H1 (cell line): ENCODE data around the gene SIK3. TPM values are rescaled to one million over a fixed set of nuclear protein-coding genes. Genes with fewer than 3 reads are reported as not detected.

ENCODE experiments used
- CTCF ChIA-PET: fragments of 300-600 bp; sonication (Branson Sonifier 250); formaldehyde crosslinking; loops from one replicate; lab custom pipeline; 2021; ENCODE audit not compliant: partially characterized antibody; lab: Charles Lee
- POLR2A ChIA-PET: fragments of 300-600 bp; sonication (Branson Sonifier 250); formaldehyde crosslinking; loops from one replicate; lab custom pipeline; 2021; ENCODE audit warnings: inconsistent platforms; ENCODE audit not compliant: partially characterized antibody; lab: Charles Lee
- DNase-seq, 2 experiments: peaks; one replicate each; pipeline versions ENCODE4 v3.0.0 to v3.0.0-alpha.2; 2010 to 2022; ENCODE audit warnings: low spot score in 2 of 2, low read depth in 1 of 2, mixed read lengths in 1 of 2
- FAIRE-seq: peaks from 2 replicates; lab custom pipeline; 2011; peaks lifted over from hg19 to GRCh38; lab: Jason Lieb, UNC
- H2AFZ ChIP-seq: 2 replicates; pipeline ENCODE4 v1.8.1; 2012; ENCODE audit warnings: low read length, inconsistent platforms
- H2AK5ac ChIP-seq: 2 replicates; pipeline ENCODE4 v1.6.1; 2013; ENCODE audit warnings: low read depth, low read length
- H2BK120ac ChIP-seq: replicated peaks from 2 replicates; pipeline ENCODE3; 2013; ENCODE audit warnings: low read depth, low read length, inconsistent platforms
- H2BK12ac ChIP-seq: 2 replicates; pipeline ENCODE4 v1.6.1; 2013; ENCODE audit warnings: low read depth, low read length
- H2BK15ac ChIP-seq: 2 replicates; pipeline ENCODE4 v1.6.1; 2013; ENCODE audit warnings: low read length
- H2BK20ac ChIP-seq: 2 replicates; pipeline ENCODE4 v1.6.1; 2013; ENCODE audit warnings: low read length
- H2BK5ac ChIP-seq: 2 replicates; pipeline ENCODE4 v1.6.1; 2013; ENCODE audit warnings: low read depth, low read length
- H3K14ac ChIP-seq: 2 replicates; pipeline ENCODE4 v1.6.1; 2013; ENCODE audit warnings: inconsistent platforms; ENCODE audit not compliant: insufficient read length
- H3K18ac ChIP-seq: 2 replicates; pipeline ENCODE4 v1.6.1; 2013; ENCODE audit warnings: low read length; ENCODE audit errors: extremely low read depth
- H3K23ac ChIP-seq: 2 replicates; pipeline ENCODE4 v1.6.1; 2013; ENCODE audit warnings: inconsistent platforms; ENCODE audit not compliant: insufficient read length
- H3K23me2 ChIP-seq: 2 replicates; pipeline ENCODE4 v1.6.1; 2013; ENCODE audit warnings: low read depth, low read length
- H3K27ac ChIP-seq: 2 replicates; pipeline ENCODE4 v1.6.1; 2011; ENCODE audit warnings: low read depth, low read length, inconsistent platforms
- H3K27me3 ChIP-seq, 4 experiments: replicated peaks in 1 of 4; 1 replicate in 1 of 4; 2 replicates in 3 of 4; pipeline versions ENCODE4 v1.6.1 to v1.8.1; 2011 to 2013; ENCODE audit warnings: low read length in 3 of 4, mild to moderate bottlenecking in 3 of 4, inconsistent platforms in 2 of 4, mixed read lengths in 2 of 4, moderate library complexity in 1 of 4; ENCODE audit not compliant: control insufficient read depth in 3 of 4, insufficient read depth in 3 of 4; ENCODE audit errors: extremely low read depth in 1 of 4
- H3K36me3 ChIP-seq, 4 experiments: 2 replicates each; pipeline versions ENCODE4 v1.6.1 to v1.8.1; 2011 to 2013; ENCODE audit warnings: mild to moderate bottlenecking in 4 of 4, low read length in 3 of 4, moderate library complexity in 2 of 4, control low read depth in 1 of 4, inconsistent platforms in 1 of 4; ENCODE audit not compliant: insufficient read depth in 4 of 4, control insufficient read depth in 2 of 4
- H3K4ac ChIP-seq: replicated peaks from 2 replicates; pipeline ENCODE3; 2013; ENCODE audit warnings: low read length, low read depth, mixed read lengths, inconsistent platforms; ENCODE audit not compliant: insufficient read length
- H3K4me1 ChIP-seq, 4 experiments: replicated peaks in 1 of 4; 1 replicate in 1 of 4; 2 replicates in 3 of 4; pipeline versions ENCODE4 v1.6.1 to v1.8.1; 2011 to 2013; ENCODE audit warnings: low read length in 3 of 4, inconsistent platforms in 2 of 4, mixed read lengths in 1 of 4; ENCODE audit not compliant: insufficient read depth in 4 of 4, control insufficient read depth in 3 of 4
- H3K4me2 ChIP-seq, 2 experiments: 2 replicates each; pipeline versions ENCODE4 v1.6.1 to v1.8.1; 2011 to 2013; ENCODE audit warnings: low read depth in 2 of 2, low read length in 2 of 2, control low read depth in 1 of 2, inconsistent platforms in 1 of 2, mild to moderate bottlenecking in 1 of 2; ENCODE audit not compliant: insufficient read depth in 1 of 2
- H3K4me3 ChIP-seq, 4 experiments: fragments of 200-600, 300-600 bp in 1 of 4; sonication (generic), shearing (Covaris generic), sonication (Bioruptor Twin) in 1 of 4; 2 replicates each; pipeline versions ENCODE4 v1.5.1 to v1.8.1; 2011 to 2016; ENCODE audit warnings: low read length in 4 of 4, low read depth in 3 of 4, control low read depth in 2 of 4, inconsistent platforms in 2 of 4, mild to moderate bottlenecking in 2 of 4, mixed read lengths in 1 of 4, moderate library complexity in 1 of 4; ENCODE audit not compliant: insufficient read depth in 2 of 4; ENCODE audit errors: extremely low read depth in 1 of 4
- H3K56ac ChIP-seq: replicated peaks from 2 replicates; pipeline ENCODE3; 2013; ENCODE audit warnings: low read depth, mild to moderate bottlenecking, mixed read lengths, low read length, inconsistent platforms; ENCODE audit not compliant: insufficient read length
- H3K79me1 ChIP-seq: 2 replicates; pipeline ENCODE4 v1.6.1; 2013; ENCODE audit warnings: low read depth, low read length, control low read depth
- H3K79me2 ChIP-seq, 2 experiments: 2 replicates each; pipeline versions ENCODE4 v1.6.1 to v1.8.1; 2012 to 2013; ENCODE audit warnings: low read length in 2 of 2, mild to moderate bottlenecking in 2 of 2, inconsistent platforms in 1 of 2; ENCODE audit not compliant: insufficient read depth in 2 of 2, control insufficient read depth in 1 of 2
- H3K9ac ChIP-seq, 4 experiments: replicated peaks in 1 of 4; 1 replicate in 1 of 4; 2 replicates in 3 of 4; pipeline versions ENCODE4 v1.6.1 to v1.8.1; 2011 to 2013; ENCODE audit warnings: low read depth in 3 of 4, low read length in 3 of 4, control low read depth in 2 of 4, mild to moderate bottlenecking in 2 of 4, moderate library complexity in 2 of 4, inconsistent platforms in 1 of 4; ENCODE audit errors: extremely low read depth in 1 of 4
- H3K9me3 ChIP-seq, 2 experiments: 2 replicates each; pipeline versions ENCODE4 v1.6.1 to v1.8.1; 2012 to 2013; ENCODE audit warnings: mild to moderate bottlenecking in 2 of 2, moderate library complexity in 2 of 2, control low read depth in 1 of 2, inconsistent platforms in 1 of 2, low read depth in 1 of 2, low read length in 1 of 2, mixed read lengths in 1 of 2; ENCODE audit not compliant: insufficient read depth in 2 of 2
- H4K20me1 ChIP-seq, 2 experiments: replicated peaks in 1 of 2; 2 replicates each; pipeline versions ENCODE3 to v1.8.1; 2011 to 2013; ENCODE audit warnings: inconsistent platforms in 2 of 2, low read length in 2 of 2, mild to moderate bottlenecking in 1 of 2; ENCODE audit not compliant: insufficient read depth in 2 of 2, control insufficient read depth in 1 of 2
- H4K5ac ChIP-seq: 2 replicates; pipeline ENCODE4 v1.6.1; 2013; ENCODE audit warnings: low read length, low read depth, mixed read lengths, inconsistent platforms; ENCODE audit not compliant: insufficient read length
- H4K8ac ChIP-seq: 2 replicates; pipeline ENCODE4 v1.8.0; 2013; ENCODE audit warnings: mild to moderate bottlenecking, moderate library complexity, low read length, inconsistent platforms; ENCODE audit not compliant: insufficient read depth; ENCODE audit errors: extremely low read depth
- H4K91ac ChIP-seq: replicated peaks from 2 replicates; pipeline ENCODE3; 2013; ENCODE audit warnings: low read length, mixed read lengths, inconsistent platforms; ENCODE audit not compliant: insufficient read length
- CTBP2 ChIP-seq: IDR thresholded peaks from 2 replicates; pipeline ENCODE4 v1.7.0; 2011; ENCODE audit warnings: borderline replicate concordance, mild to moderate bottlenecking, moderate library complexity, mixed read lengths, low read length; ENCODE audit not compliant: insufficient read depth, insufficient read length
- E2F6 ChIP-seq: IDR thresholded peaks from 2 replicates; pipeline ENCODE4 v1.6.1; 2012; ENCODE audit warnings: inconsistent platforms
- EP300 ChIP-seq, 2 experiments: IDR thresholded peaks; 1 replicate in 1 of 2; 2 replicates in 1 of 2; pipeline ENCODE4 v1.6.1; 2011 to 2012; ENCODE audit warnings: low read depth in 2 of 2, low read length in 2 of 2, mild to moderate bottlenecking in 2 of 2, borderline replicate concordance in 1 of 2, inconsistent platforms in 1 of 2, moderate library complexity in 1 of 2
- FOSL1 ChIP-seq: IDR thresholded peaks from 2 replicates; pipeline ENCODE4 v1.6.1; 2011; ENCODE audit warnings: mild to moderate bottlenecking, low read depth, low read length, moderate library complexity; ENCODE audit not compliant: insufficient read depth
- GTF2F1 ChIP-seq: IDR thresholded peaks from 2 replicates; pipeline ENCODE4 v1.6.1; 2012; ENCODE audit warnings: low read depth, low read length, improper control_type of control experiment, borderline replicate concordance
- HDAC2 ChIP-seq, 2 experiments: fragments of 300-600 bp in 1 of 2; sonication (generic) in 1 of 2; IDR thresholded peaks; 2 replicates each; pipeline ENCODE4 v1.6.1; 2011 to 2012; ENCODE audit warnings: low read depth in 2 of 2, low read length in 2 of 2, mild to moderate bottlenecking in 2 of 2, moderate library complexity in 2 of 2, borderline replicate concordance in 1 of 2, inconsistent platforms in 1 of 2
- JUND ChIP-seq: IDR thresholded peaks from 2 replicates; pipeline ENCODE4 v1.6.1; 2011; ENCODE audit warnings: mild to moderate bottlenecking, improper control_type of control experiment, low read length
- KDM5A ChIP-seq: fragments of 200-600 bp; IDR thresholded peaks from 2 replicates; pipeline ENCODE4 v1.7.1; 2012; ENCODE audit warnings: mild to moderate bottlenecking, low read length, inconsistent platforms, mixed read lengths
- RAD21 ChIP-seq, 2 experiments: IDR thresholded peaks in 1 of 2; conservative IDR thresholded peaks in 1 of 2; 2 replicates each; pipeline ENCODE4 v1.6.1; 2011; ENCODE audit warnings: low read depth in 2 of 2, low read length in 2 of 2, improper control_type of control experiment in 1 of 2, inconsistent platforms in 1 of 2, mild to moderate bottlenecking in 1 of 2, moderate library complexity in 1 of 2
- SIX5 ChIP-seq: IDR thresholded peaks from 2 replicates; pipeline ENCODE4 v1.6.1; 2011; ENCODE audit warnings: mild to moderate bottlenecking, low read depth, low read length
- SP1 ChIP-seq: IDR thresholded peaks from 2 replicates; pipeline ENCODE4 v1.6.1; 2011; ENCODE audit warnings: low read depth, low read length
- SP2 ChIP-seq: IDR thresholded peaks from 2 replicates; pipeline ENCODE4 v1.6.1; 2012; ENCODE audit warnings: mild to moderate bottlenecking, low read length, inconsistent platforms
- ZNF274 ChIP-seq: IDR thresholded peaks from 2 replicates; pipeline ENCODE4 v1.7.0; 2012; ENCODE audit warnings: low read length, borderline replicate concordance; ENCODE audit errors: extremely low read depth
- WGBS, 2 experiments: shearing (Covaris generic) in 1 of 2; methylation state at CpG; one replicate each; pipeline versions ENCODE4 v1.1.6 to v1.1.7; 2013 to 2015; ENCODE audit warnings: low lambda C conversion rate in 2 of 2, mixed read lengths in 2 of 2, inconsistent platforms in 1 of 2, low coverage in 1 of 2, missing lambda C conversion rate in 1 of 2; ENCODE audit not compliant: insufficient replicate concordance in 2 of 2, insufficient coverage in 1 of 2, insufficient read length in 1 of 2; ENCODE audit errors: extremely low coverage in 1 of 2, missing lambda C conversion rate in 1 of 2; 5-methylcytosine and 5-hydroxymethylcytosine counted together
- polyA plus RNA-seq, 7 experiments: library from polyadenylated mRNA; depleted of rRNA in 3 of 7; stranded (reverse) in 5 of 7; unstranded in 2 of 7; fragments of >200 nt in 5 of 7; fragments of 200-250 nt in 2 of 7; gene quantifications; 1 replicate in 5 of 7; 2 replicates in 1 of 7; 4 replicates in 1 of 7; pipeline versions ENCODE4 v1.2.1 to v1.2.3, GENCODE V29; 2011 to 2013; ENCODE audit warnings: missing spikeins in 2 of 7, mixed read lengths in 2 of 7
- total RNA-seq: library from RNA; stranded (reverse); fragmentation: NEBNext Ultra II Directional; extraction: Animal tissue kit (Norgen Biotek cat#: 25700); gene quantifications from 2 replicates; pipeline ENCODE4 v1.2.1, GENCODE V29; 2021

The SIK3 gene
- total and polyA plus RNA-seq, 2 of the 8 experiments (the other 6 are each of a cell fraction or from before 2014, with no cell fraction given): 19.9 to 32.1 TPM

GRCh38 chr11:116843661-116844060 lies 254.6 kb downstream of the SIK3 start:
- no peaks in the 10 kb centered on the region for H4K20me1 ChIP-seq
- no peak overlapping the region for H2BK120ac ChIP-seq
- no peak overlapping the region for H2BK15ac ChIP-seq
- CTCF ChIA-PET: interaction anchor here (0.6 to 0.7 kb wide), 2 partner anchors 53 to 304 kb away, joined by 3 read pairs; no protein-coding TSS in a partner anchor
- no peak overlapping the region for H3K56ac ChIP-seq
- no peak overlapping the region for H3K23ac ChIP-seq
- H3K23me2 ChIP-seq: no peaks in the 10 kb centered on the region
- no peaks in the 10 kb centered on the region for H3K79me2 ChIP-seq
- H3K18ac ChIP-seq: no peak overlapping the region
- no peak overlapping the region for H3K14ac ChIP-seq
- H3K36me3 ChIP-seq: peaks cover 9 to 41% (median 25%) of the 10 kb centered on the region in 4 experiments; a peak in 7 of 8 replicates
- H3K4me3 ChIP-seq: no peak overlapping the region
- POLR2A ChIA-PET: interaction anchor here (1.1 kb wide), 1 partner anchor 300 kb away, joined by 3 read pairs; the partner anchor contains the start of gene PAFAH1B2
- H3K27me3 ChIP-seq: no peaks in the 10 kb centered on the region
- no peak overlapping the region for H3K27ac ChIP-seq
- H2BK12ac ChIP-seq: no peak overlapping the region
- no peak overlapping the region for H4K8ac ChIP-seq
- no peak overlapping the region for H3K4me2 ChIP-seq
- no peak overlapping the region for H2AFZ ChIP-seq
- FAIRE-seq (no peak), DNase-seq (no peak)
- no peaks in the 10 kb centered on the region for H3K9me3 ChIP-seq
- H2AK5ac ChIP-seq: no peak overlapping the region
- H3K9ac ChIP-seq: no peak overlapping the region
- H3K79me1 ChIP-seq: no peaks in the 10 kb centered on the region
- H4K91ac ChIP-seq: no peak overlapping the region
- H2BK20ac ChIP-seq: no peak overlapping the region
- no peak overlapping the region for H3K4ac ChIP-seq
- H3K4me1 ChIP-seq: no peaks in the 10 kb centered on the region; a peak in 1 of 7 replicates
- no peak overlapping the region for H2BK5ac ChIP-seq
- 93% methylated on average over 9 of the region's 9 CpGs; no CpG with 5 or more reads in 1 of the 2 experiments for WGBS, 2 experiments
- H4K5ac ChIP-seq: no peak overlapping the region
- TF ChIP-seq RAD21 (IDR thresholded peaks at IDR 0.05 in 1 of 2, conservative IDR thresholded peaks at IDR 0.05 in 1 of 2; ENCODE audit: low read depth in 2 of 2, low read length in 2 of 2) (no peak), KDM5A (no peak), SIX5 (no peak), EP300 (IDR thresholded peaks at IDR 0.05; ENCODE audit: borderline replicate concordance in 1 of 2, low read depth in 2 of 2, low read length in 2 of 2) (no peak), SP1 (no peak), GTF2F1 (no peak), ZNF274 (no peak), CTBP2 (no peak), HDAC2 (IDR thresholded peaks at IDR 0.05; ENCODE audit: borderline replicate concordance in 1 of 2, low read depth in 2 of 2, low read length in 2 of 2) (no peak), JUND (no peak), SP2 (no peak), FOSL1 (no peak), E2F6 (no peak)
